GM18519 (cell line): Measurements from ENCODE around the gene ZNF512B.
A peak's percentile ranks its signal among the peaks of the same experiment; 100 is the strongest.
"Not testable (repeated sequence)": the region's sequence is repeated elsewhere in the genome, so short reads cannot be mapped to it uniquely, and the experiment has no call there.

Experiments
- ATAC-seq: cut with Tn5 transposase; IDR thresholded peaks from one replicate; pipeline ENCODE4 v1.9.1; 2021; ENCODE audit warnings: mild to moderate bottlenecking, moderate library complexity; ENCODE audit not compliant: unreplicated experiment, low FRiP score

Gene ZNF512B

DNA sequence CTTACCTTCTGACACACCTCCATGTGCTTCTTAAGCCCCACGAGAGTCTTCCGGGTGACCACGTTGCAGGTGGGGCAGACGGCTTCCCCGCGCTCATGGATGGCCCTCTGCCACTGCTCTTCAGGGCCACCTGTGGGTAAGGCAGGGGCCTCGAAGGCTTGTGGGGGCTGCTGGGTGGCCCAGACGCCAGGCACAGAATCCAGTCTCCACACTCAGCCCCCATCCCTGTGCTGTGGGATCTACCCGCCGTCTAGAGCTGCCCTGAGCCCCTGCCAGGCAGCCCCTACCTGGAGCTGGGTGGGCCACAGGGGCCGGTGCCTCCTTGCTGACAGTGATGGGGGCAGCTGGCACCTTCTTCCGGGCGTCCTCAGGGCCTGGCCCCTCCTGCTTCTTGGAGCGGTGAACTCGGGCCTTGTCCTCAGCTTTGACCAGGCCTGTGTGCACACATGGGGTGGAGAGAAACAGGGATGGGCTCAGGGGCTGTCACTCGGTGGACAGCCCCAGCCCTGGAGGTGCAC is 5.9 kb downstream of the ZNF512B start:
- ATAC-seq, result no peak

DNA sequence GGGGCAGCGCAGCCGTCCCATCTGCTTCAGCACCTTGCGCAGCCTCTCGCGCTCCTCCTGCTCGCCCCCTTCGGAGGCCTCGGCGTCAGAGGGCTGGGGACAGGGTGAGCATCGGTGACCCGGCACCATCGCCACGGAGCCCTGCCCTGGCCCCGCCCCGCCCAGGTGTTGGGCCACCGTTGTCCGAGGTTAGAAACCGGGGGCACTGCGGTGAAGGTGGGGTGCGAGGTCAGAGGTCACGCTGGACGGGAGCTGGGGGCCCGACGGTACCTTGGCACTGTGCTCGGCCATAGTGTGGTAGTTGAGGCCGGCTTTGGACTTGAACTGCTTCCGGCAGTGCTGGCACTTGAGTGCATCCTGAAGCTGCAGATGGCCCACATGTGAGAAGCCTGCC is 6.4 kb downstream of the ZNF512B start:
- no peak for ATAC-seq

DNA sequence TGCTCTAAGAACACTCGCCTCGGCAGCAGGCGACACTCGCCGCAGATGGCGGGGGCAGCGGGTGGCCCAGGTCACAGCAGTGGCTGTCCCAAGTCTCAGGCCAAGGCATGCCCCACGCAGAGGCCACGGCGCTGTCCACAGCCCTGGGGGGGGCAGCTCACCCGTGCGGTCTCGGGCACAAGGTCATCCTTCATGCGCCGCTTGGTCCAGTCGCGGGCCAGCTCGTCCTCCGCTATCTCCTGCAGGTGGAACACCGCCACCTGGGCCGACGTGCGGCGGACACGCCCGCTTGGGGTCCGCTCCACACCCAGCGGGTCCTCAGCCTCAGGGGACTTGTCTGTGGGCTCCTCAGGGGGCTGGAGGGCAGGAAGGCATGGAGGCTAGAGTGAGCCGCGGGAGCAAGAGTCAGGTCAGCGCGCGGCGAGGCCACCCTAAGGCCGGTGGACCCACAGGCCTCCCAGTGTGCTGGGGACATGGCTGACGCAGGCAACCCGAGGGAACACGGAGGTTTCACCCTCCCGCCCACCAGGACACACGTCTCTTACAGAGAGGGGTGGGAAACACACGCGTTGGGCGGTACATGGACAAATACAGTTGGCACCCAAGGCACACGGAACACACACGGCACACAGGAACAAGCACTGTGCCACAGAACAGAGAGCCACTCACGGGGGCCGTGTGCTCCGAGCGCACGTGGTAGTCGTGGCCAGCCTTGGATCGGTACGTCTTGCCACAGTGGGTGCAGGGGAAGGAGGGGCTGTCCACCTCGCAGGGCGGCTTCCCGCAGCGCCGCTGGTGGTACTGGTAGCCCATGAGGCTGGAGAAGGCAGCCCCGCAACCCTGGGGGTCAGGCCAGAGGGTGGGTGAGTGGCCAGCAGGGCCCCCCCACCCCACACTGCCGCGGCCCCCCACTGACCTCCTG is 7.0 kb downstream of the ZNF512B start:
- ATAC-seq, result no peak

DNA sequence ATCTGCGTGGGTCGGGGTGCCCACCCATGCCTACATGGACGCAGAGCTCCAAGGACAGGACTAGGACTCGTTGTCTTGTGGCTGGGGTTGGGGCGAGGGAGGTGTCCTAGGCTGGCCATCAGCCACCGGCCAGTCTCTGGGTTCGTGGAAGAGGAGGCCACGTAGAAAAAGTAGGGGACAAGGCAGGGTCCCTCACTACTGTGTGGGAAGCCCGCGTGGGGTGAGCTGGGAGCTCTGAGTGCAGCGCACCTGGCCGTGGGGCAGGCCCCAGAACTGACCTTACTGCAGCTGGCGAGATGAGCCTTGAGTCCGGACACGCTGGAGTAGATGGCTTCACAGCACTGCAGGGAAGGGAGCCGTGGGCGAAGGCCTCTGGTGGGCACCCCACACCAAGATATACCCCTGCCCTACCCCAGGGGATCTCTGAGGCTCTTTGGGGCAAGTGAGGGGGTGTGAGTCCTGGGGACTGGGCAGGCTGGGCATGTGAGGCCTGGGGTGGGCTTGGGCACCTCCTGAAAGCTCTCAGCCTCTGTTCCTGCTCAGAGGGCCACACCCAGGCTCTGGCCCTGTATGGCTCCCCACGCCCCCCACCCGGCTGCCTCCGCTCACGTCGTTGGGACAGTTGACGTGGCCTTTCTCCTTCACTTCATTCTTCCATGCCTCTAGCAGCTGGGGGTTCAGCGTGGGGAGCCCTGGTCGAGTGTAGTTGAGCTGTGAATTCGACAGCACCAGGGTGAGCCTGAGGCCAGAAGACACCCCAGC is 7.9 kb downstream of the ZNF512B start:
- ATAC-seq, result no peak

DNA sequence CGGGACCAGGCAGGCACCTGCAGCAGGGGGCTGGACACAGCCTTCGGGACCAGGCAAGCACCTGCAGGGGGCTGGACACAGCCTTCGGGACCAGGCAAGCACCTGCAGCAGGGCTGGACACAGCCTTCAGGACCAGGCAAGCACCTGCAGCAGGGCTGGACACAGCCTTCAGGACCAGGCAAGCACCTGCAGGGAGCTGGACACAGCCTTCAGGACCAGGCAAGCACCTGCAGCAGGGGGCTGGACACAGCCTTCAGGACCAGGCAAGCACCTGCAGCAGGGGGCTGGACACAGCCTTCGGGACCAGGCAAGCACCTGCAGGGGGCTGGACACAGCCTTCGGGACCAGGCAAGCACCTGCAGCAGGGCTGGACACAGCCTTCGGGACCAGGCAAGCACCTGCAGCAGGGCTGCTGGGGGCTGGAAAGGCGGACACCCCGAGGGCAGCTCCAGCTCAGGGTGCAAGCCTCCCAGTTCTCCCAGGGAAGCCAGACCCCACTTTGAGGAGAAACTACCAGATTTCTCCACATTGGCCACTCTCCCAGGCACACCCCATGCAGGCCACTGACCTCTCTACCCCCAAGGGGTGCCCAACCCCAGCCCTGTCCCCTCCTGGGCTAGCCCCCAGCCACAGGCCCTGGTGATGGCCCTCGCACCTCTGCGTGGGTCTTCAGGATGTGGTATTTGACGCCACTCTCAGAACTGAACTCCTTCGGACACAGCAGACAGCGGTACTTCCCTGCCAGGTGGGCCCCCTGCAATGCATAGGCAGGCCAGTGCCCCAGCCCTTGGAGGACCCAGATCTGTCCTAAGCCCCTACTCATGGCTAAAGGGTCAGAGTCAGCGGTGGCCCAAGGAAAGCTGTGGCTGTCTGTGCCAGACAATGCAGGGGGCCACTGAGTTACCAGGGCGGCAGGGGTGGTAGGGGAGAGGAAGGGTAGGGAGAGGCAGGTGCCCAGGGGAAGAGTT is 8.8 kb downstream of the ZNF512B start:
- ATAC-seq, result not testable (repeated sequence)

DNA sequence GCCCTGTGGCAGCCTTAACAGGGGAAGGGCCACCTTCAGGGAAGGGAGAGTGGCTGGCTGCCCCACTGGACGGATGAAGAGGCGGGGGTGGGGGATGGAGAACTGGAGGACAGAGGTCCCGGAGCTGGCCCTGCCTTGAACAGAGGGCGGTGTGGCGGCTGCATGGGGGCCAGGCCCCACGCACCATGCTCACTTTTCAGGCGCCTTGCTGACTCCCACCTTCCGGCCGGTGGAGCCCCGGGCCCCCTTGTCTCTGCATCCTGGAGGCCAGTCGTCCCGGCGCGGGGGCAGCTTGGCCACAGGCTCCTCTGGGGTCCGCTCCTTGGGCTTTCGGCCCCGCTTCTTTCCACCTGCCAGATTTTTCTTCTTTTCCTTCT is 10.0 kb downstream of the ZNF512B start:
- ATAC-seq, result no peak

DNA sequence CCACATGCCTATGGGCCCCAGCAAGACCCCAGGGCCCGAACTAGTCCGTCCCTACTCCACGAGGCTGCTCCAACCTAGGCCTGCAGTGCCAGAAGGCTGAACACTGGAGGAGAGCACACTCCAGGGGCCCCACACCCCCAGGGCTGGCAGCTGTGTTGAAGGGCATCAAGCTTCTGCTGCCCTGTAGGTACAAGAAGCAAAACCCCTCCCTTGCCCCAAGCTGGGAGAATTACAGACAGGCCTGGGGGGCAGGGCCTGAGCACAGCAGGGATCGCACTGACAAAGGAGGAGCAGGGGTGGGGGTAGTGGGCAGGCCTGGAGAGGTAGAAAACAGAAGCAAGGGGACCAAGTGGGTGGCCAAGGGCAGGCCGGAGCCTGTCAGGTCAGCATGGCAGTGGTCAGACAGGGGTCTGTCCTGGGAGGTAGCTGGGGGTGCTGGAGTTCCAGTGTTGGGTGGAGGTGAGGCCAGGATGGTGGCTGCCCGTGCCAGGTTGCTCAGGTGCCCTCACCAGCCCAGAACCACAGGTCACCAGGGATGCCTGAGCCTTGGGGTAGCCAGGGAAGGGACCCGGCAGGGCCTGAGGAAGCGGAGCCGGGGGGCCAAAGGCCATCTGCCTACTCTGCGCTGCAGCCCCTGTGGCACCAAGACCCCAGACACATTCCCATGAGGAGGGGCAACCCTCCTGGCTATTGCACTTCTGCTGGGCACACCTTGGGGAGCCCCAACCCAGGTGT is 10.6 kb downstream of the ZNF512B start:
- ATAC-seq, result no peak

DNA sequence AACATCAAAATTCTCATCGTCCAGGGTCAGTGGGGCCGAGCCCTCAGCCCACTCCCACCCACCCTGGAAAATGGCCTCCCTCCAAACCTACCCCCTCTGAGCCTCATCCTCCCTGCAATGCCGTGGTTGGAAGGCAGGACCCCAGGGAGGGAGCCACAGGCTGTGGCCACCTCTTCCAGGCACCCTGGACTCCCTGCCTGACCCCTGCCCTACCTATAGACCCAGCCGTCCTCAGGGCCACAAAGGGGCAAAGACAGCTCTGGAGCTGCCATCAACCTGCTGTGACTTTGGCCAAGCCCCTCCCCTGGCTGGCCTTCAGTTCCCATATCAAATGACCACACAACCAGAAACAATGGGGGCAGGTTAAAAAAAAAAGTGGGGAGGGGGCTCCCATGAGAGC is 11.3 kb downstream of the ZNF512B start:
- no peak for ATAC-seq

DNA sequence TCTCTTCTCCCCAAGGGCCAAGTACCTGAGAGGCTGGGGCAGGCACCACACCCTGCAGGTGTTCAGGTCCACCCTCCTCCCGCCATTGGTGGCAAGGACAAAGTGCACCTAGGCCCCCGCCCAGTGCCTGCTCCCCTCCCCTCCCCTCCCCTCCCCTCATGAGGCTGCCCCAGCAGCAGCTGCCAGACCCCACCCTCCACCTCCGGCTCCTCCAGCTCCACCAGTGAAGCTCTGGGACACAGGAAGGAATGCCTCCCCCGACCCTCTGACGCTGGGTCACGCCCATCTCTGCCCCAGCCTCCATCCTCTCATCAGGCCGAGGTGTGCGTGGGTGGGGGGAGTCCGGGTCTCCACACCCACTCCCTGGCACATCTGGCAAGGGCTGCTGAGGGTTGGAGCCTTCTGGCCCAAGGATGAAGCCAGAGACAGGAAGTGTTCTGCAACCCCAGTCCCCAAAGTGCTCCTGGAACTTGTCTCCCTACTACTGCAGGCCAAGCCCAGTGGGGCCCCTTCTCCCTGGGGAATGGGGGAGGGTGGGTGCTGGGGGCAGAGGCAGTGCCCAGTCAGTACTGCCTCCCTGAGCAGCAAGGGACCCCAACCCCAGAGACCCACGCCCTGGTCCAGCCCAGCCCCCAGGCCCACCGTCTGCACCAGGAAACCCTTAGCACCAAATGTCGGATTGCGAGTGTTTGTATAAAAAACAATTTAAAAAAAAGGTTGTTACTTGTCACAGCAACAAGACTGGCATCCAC is 11.9 kb downstream of the ZNF512B start:
- ATAC-seq, result no peak

DNA sequence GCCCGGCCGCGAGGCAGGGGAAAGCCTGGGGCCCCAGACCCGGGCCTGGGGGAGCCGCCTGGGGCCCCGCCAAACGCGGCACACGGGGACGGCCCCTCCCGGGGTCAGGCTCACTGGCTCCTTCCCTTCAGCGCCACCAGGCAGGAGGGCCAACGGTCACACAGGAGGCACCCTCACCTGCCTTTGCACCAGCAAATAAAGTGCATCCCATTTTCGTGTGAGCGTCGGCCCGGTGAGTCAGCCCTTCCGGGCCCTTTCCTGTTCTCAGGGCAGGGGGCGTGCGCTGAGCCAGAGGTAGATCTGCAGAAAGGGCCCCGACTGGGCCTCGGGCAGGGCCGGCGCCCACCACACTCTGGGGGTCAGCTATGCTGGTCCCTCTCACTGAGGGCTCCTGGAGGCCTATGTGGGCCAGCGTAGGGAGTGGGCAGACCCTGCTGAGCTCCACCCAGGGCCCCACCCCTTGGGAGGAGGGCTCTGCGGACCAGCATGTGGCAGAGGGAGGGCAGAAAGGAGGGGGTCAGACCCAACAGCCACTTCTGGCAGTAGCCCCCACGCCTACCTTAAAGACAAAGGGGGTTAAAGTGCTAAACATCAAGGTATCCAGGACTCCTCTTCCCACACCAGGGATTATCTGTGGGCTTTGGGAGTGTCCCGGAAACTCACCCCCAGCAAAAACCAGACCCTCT is 12.6 kb downstream of the ZNF512B start:
- no peak for ATAC-seq

DNA sequence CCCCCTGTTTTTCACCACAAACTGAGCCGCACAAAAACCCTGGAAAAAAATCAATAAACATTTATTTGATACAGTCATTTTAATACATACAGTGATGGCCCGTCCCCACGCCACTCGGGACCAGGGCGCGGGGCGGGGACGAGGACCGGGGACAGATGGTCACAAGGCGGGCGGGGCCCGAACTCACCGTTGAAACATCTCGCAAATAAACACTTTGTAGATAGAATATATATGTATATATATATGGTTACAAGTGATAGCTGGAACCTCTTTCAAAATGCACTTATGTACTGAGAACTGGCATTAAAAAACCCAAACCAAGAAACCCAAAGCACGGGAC is 13.1 kb downstream of the ZNF512B start:
- peak; percentile 7 for ATAC-seq

DNA sequence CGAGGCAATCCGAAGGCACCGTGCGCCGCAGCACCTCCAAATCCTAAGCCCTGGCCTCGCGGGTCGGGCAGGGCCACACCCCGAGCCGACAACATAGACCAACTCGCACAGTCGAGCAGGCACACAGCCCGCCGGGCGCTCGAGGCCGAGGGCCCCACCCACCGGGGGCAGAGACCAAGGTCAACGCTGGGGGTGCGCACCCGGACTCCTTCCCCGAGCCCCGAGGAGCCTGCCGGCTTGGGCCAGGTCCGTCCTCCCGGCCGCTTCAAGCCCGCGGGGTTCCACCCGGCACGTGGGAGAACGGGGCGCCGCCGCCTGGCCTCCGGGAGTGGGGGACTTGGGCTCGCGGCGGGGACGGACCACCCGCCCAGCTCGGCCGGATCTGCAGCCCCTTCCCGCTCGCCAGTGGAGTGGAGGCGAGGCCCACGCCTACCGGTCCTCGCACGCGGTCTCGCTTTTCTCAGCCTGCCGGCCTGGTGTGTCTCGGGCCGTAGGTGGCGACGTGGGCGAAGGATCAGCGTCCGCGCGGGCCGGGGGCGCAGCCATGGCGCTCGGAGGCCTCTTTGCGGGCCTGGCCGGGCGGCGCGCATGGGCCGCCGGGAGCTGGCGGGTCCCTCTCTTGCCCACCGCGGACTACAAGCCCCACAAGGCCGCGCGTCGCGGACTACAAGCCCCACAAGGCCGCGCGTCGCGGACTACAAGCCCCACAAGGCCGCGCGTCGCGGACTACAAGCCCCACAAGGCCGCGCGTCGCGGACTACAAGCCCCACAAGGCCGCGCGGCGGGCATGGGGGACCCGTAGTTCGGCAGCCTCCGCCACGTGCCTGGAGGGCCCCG is 13.7 kb downstream of the ZNF512B start, which contains the start of gene UCKL1:
Gene UCKL1 (minus strand): TSS at position 590 of the 837 bp plus-strand sequence. CDS start 44 bp downstream, at position 546.
- peak; percentile 53 for ATAC-seq

DNA sequence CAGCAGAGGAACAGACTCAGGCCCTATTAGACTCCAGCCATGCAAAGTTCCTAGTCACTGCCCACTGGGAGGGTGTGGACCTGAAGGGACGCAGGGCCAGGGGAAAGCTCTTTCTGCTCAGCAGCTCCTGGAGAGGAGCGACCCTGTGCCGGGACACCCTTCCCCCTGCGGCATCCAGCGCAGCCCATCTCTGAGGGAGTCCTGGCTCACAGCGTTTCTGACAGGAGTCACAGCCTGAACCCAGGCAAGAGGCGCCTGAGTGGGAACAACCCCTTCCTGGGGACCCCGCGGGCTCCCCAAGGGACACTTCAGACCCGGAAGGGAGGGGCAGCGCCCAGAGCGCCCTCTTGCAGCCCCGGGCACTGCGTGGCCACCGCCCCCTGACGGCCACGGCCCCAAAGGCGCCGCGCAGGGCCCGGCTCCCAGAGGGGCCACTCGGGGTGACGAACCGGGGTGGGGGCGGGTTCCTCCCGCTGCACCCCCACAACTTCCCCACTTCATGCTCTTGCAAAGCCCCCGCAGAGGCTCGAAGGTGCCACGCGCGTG is 14.4 kb downstream of the ZNF512B start:
- ATAC-seq, result no peak

DNA sequence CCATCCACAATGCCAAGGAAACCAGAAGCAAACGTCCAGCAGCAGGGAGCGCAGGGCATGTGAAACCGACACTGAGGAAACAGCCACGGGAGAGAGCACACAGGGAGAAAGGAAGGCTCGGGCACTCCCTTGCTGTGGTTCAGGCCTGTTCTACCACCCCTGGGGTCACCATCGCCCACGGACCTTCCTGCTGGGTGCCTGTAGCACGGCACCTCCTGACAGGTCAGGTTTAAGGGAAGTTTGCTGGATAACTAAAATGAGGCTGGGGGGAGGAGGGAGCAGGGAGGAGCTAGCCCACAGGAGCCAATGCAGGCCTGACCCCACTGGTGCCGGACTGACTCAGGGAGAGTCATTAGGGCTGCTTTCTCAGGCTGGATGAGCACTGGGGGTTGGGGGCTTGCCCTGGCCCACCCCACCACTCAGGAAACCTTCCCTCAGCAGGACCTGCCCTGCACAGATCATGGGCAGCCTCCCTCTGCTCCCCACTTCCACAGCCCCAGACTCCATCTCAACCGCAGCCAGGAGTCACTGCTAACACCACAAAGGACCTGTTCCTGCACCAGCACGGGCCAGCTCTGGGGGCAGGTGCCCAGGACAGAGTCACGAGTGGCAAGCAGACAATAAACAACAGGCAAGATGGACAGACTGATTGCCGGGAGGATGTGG is 15.8 kb downstream of the ZNF512B start:
- no peak for ATAC-seq

DNA sequence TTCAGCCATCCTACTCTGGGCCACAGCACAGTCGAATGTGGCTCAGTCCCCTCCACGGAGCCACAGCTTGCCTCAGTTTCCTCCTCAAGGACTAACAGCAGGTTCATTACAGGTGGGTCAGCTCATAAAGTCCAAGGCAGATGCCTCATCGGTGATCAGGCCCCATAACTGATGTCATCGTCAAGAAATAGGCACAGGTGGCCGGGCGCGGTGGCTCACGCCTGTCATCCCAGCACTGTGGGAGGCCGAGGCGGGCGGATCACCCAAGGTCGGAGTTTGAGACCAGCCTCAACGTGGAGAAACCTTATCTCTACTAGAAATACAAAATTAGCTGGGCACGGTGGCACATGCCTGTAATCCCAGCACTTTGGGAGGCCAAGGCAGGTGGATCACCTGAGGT is 17.0 kb downstream of the ZNF512B start:
- no peak for ATAC-seq

DNA sequence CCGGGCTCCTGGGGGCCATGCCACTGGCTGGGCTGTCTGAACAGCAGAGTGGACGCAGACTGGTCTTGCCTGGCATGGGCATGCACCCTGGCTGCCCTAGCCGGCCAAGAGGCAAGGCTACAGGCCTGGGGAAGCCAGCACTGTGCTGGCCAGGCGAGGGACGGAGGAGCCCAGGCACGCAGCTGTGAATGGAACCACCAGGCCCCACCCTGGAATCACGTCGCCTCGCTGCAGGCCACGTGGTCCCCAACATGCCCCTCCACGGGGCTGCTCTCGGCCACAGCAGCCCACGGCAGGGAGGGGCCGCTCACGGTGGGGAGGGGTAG is 17.6 kb downstream of the ZNF512B start:
- ATAC-seq, result no peak
